Right lung (tissue), 5 donors: ENCODE results near the gene ZNF132. TPM values are rescaled to one million over a fixed set of nuclear protein-coding genes. Genes with fewer than 3 reads are reported as not detected.
A peak's percentile ranks its signal among the peaks of the same experiment; 100 is the strongest.
"Not testable (repeated sequence)": the region's sequence is repeated elsewhere in the genome, so short reads cannot be mapped to it uniquely, and the experiment has no call there.

Source experiments
- DNase-seq, 2 donors: peaks; one replicate each; pipeline ENCODE4 v3.0.0-alpha.2; 2013
- polyA plus RNA-seq, 5 donors: library from polyadenylated mRNA; unstranded; fragments of 120-200 nt; gene quantifications; one replicate each; pipeline versions ENCODE4 v1.2.1 to v1.2.3, GENCODE V29; 2013; ENCODE audit warnings: inconsistent platforms in 1 of 5, low replicate concordance in 1 of 5; ENCODE audit not compliant: insufficient read length in 5 of 5, insufficient read depth in 1 of 5

ZNF132 gene
- polyA plus RNA-seq, 5 donors = 7.8 to 11.3 (median 10.7) TPM

DNA sequence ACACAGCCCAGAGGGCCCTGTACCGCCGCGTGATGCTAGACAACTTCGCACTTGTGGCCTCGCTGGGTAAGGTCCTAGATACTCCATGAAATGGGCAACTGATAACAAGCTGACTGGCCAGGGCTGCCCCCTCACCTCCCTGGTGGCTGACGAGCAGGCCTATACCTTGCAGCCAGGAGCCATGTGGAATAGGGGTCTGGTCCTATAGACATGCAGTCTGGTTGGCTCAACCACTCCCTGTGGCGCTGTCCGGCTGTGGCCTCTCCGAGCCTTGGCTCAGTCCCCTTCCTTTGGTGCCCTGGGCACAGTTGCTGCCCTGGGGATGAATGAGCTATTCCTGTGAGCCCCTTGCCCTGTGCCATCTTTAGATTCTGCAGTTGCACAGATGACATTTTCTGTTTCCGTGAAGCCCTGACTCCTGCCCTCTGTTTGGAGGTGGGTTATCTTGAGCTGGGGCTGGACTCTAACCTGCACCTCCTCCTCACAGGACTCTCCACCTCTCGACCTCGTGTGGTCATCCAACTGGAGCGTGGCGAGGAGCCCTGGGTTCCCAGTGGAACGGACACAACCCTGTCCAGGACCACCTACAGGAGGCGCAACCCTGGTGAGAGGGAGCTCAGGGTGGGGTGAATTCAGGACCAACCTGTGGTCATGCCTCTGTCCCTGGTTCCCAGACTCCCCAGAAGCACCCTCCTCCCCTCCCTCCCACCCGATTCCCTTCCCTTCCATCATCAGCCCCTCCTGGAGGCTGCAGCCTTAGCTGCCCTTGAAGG, 29.5 kb upstream of the ZNF132 start:
- DNase-seq = no peak

- DNase-seq = no peak
These were observed 28.4 kb upstream of the ZNF132 start for GRCh38 chr19:58468216-58468839.

DNA sequence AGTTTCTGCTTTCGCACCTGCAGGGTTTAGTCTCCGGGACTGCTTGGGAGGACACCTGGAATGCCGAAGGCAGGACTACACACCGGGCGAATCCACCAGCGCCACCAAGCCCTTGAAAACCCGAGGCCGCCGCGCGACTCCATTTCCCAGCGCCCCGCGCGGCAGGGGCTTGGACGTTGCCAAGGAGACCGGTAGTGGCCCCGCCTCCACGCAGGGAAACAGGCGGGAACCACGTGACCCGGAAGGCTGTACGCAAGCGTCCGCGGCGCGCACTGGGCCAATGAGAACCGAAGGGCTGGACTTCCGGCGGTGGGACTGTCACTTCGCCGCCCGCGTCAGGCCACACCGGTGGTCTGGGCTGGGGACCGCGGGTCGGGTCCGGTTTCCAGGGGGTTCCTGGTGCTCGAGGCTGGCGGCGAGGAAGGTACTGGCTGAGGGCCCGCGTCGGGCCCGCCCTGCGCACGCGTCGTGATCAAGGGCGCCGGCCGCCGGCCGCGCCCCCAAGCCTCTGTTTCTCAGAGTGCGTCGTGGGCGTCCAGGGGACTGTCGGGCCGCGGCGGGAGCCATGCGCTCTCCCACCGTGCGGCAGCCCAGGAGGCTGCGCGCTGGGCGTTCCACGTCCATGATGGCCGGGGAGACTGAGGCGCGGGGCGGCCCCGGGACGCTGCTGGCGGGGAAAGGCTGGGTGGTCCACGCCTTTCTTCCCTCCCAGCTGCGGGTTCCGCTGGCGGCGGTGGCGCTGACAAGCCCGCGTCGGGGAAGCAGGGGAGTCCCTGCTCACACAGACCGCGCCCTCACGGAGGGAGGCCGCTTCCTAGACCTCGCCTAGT, 27.0 kb upstream of the ZNF132 start, which contains the start of gene ZNF324:
TSS of gene ZNF324 (plus strand) at position 321 of the 830 bp plus-strand sequence. CDS start 2,106 bp downstream, outside the sequence.
- DNase-seq = peak; percentile 96

DNA sequence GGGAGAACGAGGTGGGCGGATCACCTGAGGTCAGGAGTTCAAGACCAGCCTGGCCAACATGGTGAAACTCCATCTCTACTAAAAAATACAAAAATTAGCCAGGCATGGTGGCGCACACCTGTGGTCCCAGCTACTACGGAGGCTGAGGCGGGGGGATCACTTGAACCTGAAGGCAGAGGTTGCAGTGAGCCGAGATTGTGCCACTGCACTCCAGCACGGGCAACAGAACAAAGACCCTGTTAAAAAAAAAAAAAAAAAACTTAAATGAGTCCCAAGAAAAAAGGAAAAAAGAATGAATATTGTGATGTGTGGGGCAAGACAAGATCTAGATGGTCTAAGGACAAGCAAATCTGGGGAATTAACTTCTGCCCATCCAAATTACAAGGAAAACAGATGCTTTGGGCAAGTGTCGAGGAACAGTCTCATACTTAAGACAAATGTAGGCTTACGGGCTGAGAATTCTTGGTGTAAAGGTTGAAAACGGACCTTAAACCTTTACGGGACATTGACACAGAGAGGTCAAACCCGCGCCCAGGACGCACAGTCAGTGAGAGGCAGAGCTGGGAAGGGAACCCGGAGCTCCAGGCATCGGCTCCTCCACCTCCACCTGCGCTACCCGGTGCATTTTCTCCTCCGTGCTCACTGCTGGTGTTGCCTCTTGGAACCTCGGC, 26.3 kb upstream of the ZNF132 start:
- DNase-seq = no peak

DNA sequence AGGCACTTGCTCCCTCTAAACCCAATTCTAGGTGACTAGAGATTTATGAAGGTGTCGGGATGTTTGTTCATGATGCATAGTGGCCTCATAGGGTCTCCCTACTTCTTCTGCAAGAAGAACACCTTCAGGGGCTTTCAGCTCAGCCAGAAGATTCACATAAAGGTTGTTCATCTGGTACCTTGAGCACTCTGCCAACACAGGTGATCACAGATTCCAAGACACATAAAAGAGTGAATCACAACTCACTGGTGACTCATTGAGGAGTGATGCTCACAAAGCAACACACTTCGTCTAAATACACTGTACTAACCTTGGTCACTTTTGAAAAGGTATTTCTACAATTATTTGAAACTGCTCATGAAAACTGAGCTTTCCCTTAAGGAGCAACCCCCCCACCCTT, 20.1 kb upstream of the ZNF132 start:
- no peak for DNase-seq

- no peak for DNase-seq
These were observed 16.2 kb upstream of the ZNF132 start for GRCh38 chr19:58456111-58456510.

GRCh38 chr19:58455306-58455705, 15.4 kb upstream of the ZNF132 start:
- DNase-seq = no peak

GRCh38 chr19:58453743-58454142, 13.8 kb upstream of the ZNF132 start:
- DNase-seq = no peak

- DNase-seq = peak; percentile 94 to 96
These were observed 11.6 kb upstream of the ZNF132 start, which contains the start of gene ZNF324B for GRCh38 chr19:58451358-58452101. Gene ZNF324B, plus strand, starts transcription at chr19:58451622. Its CDS starts 2,080 bp downstream, at chr19:58453702.

GRCh38 chr19:58450856-58451357, 11.0 kb upstream of the ZNF132 start:
- DNase-seq = no peak

- not testable (repeated sequence) for DNase-seq
These were observed 10.0 kb upstream of the ZNF132 start for GRCh38 chr19:58449980-58450379.

GRCh38 chr19:58448860-58449259, 8.9 kb upstream of the ZNF132 start:
- not testable (repeated sequence) for DNase-seq

- DNase-seq = not testable (repeated sequence)
These were observed 3.0 kb upstream of the ZNF132 start for GRCh38 chr19:58442986-58443385.

GRCh38 chr19:58440556-58440955, 603 bp upstream of the ZNF132 start:
- no peak for DNase-seq

DNA sequence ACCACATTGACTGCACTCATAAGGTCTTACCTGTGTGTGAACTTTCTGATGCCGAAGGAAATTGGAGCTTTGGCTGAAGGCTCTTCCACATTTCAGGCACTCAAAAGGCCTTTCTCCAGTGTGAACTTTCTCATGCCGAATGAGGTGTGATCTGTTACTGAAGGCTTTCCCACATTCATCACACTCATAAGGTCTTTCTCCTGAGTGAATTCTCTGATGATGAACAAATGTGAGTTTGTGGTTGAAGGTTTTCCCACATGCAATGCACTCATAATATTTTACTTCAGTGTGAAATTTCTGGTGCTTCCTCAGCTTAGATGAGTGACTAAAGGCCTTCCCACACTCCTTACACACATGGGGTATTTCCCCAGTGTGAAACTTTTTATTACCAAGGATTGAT, 5.7 kb downstream of the ZNF132 start:
- DNase-seq = no peak

GRCh38 chr19:58429745-58430144, 10.2 kb downstream of the ZNF132 start:
- DNase-seq = no peak

GRCh38 chr19:58428617-58429016, 11.3 kb downstream of the ZNF132 start:
- DNase-seq = no peak

- DNase-seq = no peak
These were observed 22.9 kb downstream of the ZNF132 start for GRCh38 chr19:58417071-58417470.

GRCh38 chr19:58416604-58417003, 23.3 kb downstream of the ZNF132 start:
- DNase-seq = no peak

DNA sequence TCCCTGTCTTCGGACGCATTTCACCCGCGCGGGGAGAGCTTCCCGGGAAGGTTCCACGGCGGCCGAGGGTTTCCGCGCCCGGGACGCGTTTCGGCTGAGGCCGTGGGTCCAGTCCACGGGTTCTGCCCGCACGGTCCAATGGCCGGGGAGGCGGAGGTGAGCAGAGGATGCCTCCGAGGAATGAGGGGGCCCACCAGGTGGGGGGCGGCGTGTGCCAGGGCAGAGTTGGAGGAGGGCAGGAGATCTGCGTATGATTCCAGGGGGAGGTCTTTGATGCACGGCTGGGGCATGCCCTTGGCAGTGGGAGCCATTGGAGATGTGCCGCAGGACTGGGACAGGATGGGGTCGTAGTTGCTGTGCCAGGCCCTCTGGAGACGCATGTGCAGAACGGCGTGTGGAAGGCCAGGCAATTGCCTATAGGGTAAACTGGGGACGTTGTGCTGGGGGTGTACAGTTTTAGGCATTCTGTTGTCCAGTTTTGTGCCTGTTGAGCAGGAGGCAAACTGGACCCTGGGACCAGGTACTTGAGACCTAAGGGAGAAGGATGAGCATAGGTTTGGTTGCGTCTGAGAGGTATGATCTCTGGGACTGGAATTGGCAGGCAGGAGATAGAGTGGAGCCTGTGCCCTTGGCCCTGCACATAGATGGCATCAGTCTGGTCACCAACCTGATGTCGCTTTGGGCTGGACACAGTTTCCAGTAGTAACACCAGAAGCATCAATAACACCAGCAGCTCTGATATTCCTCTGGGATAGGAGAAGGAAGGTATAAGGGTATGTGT, 30.8 kb downstream of the ZNF132 start:
- peak in 1 of 2 donors; percentile 16 for DNase-seq
